SU-DHL-6 (cell line): ENCODE measurements around the gene CTNNA2.

ENCODE experiments used
- H2AFZ ChIP-seq: fragments of 200-600 bp; sonication (generic); 2 replicates; pipeline ENCODE4 v1.6.1; 2014; ENCODE audit warnings: low read depth, mild to moderate bottlenecking, moderate library complexity, mixed read lengths, antibody characterized with exemption, low read length; ENCODE audit not compliant: severe bottlenecking
- H3F3A ChIP-seq: fragments of 200-600 bp; shearing (Covaris generic); 2 replicates; pipeline ENCODE4 v1.6.0; 2016; ENCODE audit warnings: antibody characterized with exemption, mild to moderate bottlenecking; ENCODE audit not compliant: insufficient read depth
- H3K27ac ChIP-seq: fragments of 200-600 bp; sonication (generic); 2 replicates; pipeline ENCODE4 v1.5.1; 2016; ENCODE audit warnings: low read depth, mild to moderate bottlenecking, low read length, moderate library complexity, mixed read lengths
- H3K27me3 ChIP-seq: fragments of 200-600 bp; sonication (generic), shearing (Covaris generic); 2 replicates; pipeline ENCODE4 v1.6.0; 2014; ENCODE audit warnings: mild to moderate bottlenecking, low read length
- H3K36me3 ChIP-seq: fragments of 200-600 bp; sonication (generic); 2 replicates; pipeline ENCODE4 v1.6.1; 2014; ENCODE audit warnings: mild to moderate bottlenecking, low read length, mixed read lengths
- H3K4me2 ChIP-seq: fragments of 300-600, 200-600 bp; shearing (Covaris generic), sonication (generic); 2 replicates; pipeline ENCODE4 v1.6.0; 2014; ENCODE audit warnings: low read length, low read depth, mild to moderate bottlenecking; ENCODE audit not compliant: poor library complexity, severe bottlenecking
- H3K4me3 ChIP-seq: fragments of 200-600 bp; sonication (generic); 2 replicates; pipeline ENCODE4 v1.5.1; 2014; ENCODE audit warnings: antibody characterized with exemption, low read length, mild to moderate bottlenecking, mixed read lengths; ENCODE audit not compliant: insufficient read depth, poor library complexity, severe bottlenecking
- H3K79me2 ChIP-seq: fragments of 200-600 bp; sonication (generic); 2 replicates; pipeline ENCODE4 v1.6.1; 2014; ENCODE audit warnings: mild to moderate bottlenecking, low read length, moderate library complexity; ENCODE audit not compliant: insufficient read depth
- H3K9ac ChIP-seq: fragments of 200-600 bp; sonication (generic); 2 replicates; pipeline ENCODE4 v1.7.0; 2014; ENCODE audit warnings: mild to moderate bottlenecking, low read length
- H3K9me2 ChIP-seq: fragments of 200-600 bp; sonication (generic); replicated peaks from 2 replicates; pipeline ENCODE4 v1.6.1; 2014; ENCODE audit warnings: low read length; ENCODE audit not compliant: insufficient read depth
- H3K9me3 ChIP-seq: fragments of 200-600 bp; sonication (generic); 2 replicates; pipeline ENCODE4 v1.6.1; 2014; ENCODE audit warnings: low read length, mixed read lengths; ENCODE audit not compliant: insufficient read depth
- H4K20me1 ChIP-seq: fragments of 200-600 bp; sonication (generic); 2 replicates; pipeline ENCODE4 v1.6.1; 2014; ENCODE audit warnings: low read depth, mild to moderate bottlenecking, antibody characterized with exemption, low read length, moderate library complexity, mixed read lengths
- EZH2phosphoT487 ChIP-seq: fragments of 200-600 bp; sonication (generic), shearing (Covaris generic); conservative IDR thresholded peaks from 2 replicates; pipeline ENCODE4 v1.6.1; 2018; ENCODE audit warnings: mild to moderate bottlenecking, antibody characterized with exemption, low read length, moderate library complexity, mixed read lengths
- TF ChIP-seq, protein P1 (sequence below): fragments of 200-600 bp; sonication (generic); IDR thresholded peaks from one replicate; pipeline ENCODE4 v1.5.1; 2017; ENCODE audit warnings: antibody characterized with exemption, mild to moderate bottlenecking, low read length, moderate library complexity; ENCODE audit not compliant: insufficient read depth, poor library complexity, severe bottlenecking

The CTNNA2 gene

GRCh38 chr2:80053522-80054345 lies 540.9 kb downstream of the CTNNA2 start:
- H3K9me3 ChIP-seq = no peaks in the 10 kb centered on the region
- H3K4me3 ChIP-seq = no peak overlapping the region
- no peak overlapping the region for H3K9ac ChIP-seq
- H3K27me3 ChIP-seq = no peaks in the 10 kb centered on the region
- H3F3A ChIP-seq = no peaks in the 10 kb centered on the region
- no peaks in the 10 kb centered on the region for H4K20me1 ChIP-seq
- TF ChIP-seq, protein P1, sequence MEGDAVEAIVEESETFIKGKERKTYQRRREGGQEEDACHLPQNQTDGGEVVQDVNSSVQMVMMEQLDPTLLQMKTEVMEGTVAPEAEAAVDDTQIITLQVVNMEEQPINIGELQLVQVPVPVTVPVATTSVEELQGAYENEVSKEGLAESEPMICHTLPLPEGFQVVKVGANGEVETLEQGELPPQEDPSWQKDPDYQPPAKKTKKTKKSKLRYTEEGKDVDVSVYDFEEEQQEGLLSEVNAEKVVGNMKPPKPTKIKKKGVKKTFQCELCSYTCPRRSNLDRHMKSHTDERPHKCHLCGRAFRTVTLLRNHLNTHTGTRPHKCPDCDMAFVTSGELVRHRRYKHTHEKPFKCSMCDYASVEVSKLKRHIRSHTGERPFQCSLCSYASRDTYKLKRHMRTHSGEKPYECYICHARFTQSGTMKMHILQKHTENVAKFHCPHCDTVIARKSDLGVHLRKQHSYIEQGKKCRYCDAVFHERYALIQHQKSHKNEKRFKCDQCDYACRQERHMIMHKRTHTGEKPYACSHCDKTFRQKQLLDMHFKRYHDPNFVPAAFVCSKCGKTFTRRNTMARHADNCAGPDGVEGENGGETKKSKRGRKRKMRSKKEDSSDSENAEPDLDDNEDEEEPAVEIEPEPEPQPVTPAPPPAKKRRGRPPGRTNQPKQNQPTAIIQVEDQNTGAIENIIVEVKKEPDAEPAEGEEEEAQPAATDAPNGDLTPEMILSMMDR = no peak
- H3K79me2 ChIP-seq = no peaks in the 10 kb centered on the region
- H3K36me3 ChIP-seq = no peaks in the 10 kb centered on the region
- H3K9me2 ChIP-seq = no peaks in the 10 kb centered on the region
- no peak overlapping the region for H3K4me2 ChIP-seq
- no peak overlapping the region for H3K27ac ChIP-seq
- H2AFZ ChIP-seq = no peak overlapping the region

- no peaks in the 10 kb centered on the region for H3F3A ChIP-seq
- no peaks in the 10 kb centered on the region for H3K36me3 ChIP-seq
- no peak overlapping the region for H3K4me2 ChIP-seq
- H3K27me3 ChIP-seq = no peaks in the 10 kb centered on the region
- no peaks in the 10 kb centered on the region for H3K9me2 ChIP-seq
- no peak overlapping the region for H3K4me3 ChIP-seq
- no peak overlapping the region for H3K9ac ChIP-seq
- no peaks in the 10 kb centered on the region for H3K9me3 ChIP-seq
- no peaks in the 10 kb centered on the region for H4K20me1 ChIP-seq
- no peak overlapping the region for H3K27ac ChIP-seq
- no peak for TF ChIP-seq EZH2phosphoT487
- TF ChIP-seq, protein P1 = no peak
- H2AFZ ChIP-seq = no peak overlapping the region
- H3K79me2 ChIP-seq = no peaks in the 10 kb centered on the region
Observed at GRCh38 chr2:80054346-80054675, 541.5 kb downstream of the CTNNA2 start.

- Histone ChIP-seq H3K4me2 (no peak overlapping the region), H3K36me3 (no peaks in the 10 kb centered on the region), H3K79me2 (no peaks in the 10 kb centered on the region), H3K27me3 (no peaks in the 10 kb centered on the region), H3F3A (no peaks in the 10 kb centered on the region), H3K9ac (no peak overlapping the region), H3K9me2 (no peaks in the 10 kb centered on the region; the same call in 1 of the 2 replicates), H3K4me3 (no peak overlapping the region), H3K27ac (no peak overlapping the region), H3K9me3 (no peaks in the 10 kb centered on the region), H2AFZ (no peak overlapping the region), H4K20me1 (no peaks in the 10 kb centered on the region)
- TF ChIP-seq EZH2phosphoT487 = no peak
- TF ChIP-seq, protein P1 = no peak
Observed at GRCh38 chr2:80057956-80058355, 545.1 kb downstream of the CTNNA2 start.
